CD4-positive, CD25-positive, alpha-beta regulatory T cell (primary cell): Measurements from ENCODE around the gene NENF. TPM values are rescaled to one million over a fixed set of nuclear protein-coding genes. Genes with fewer than 3 reads are reported as not detected.
"Not testable (repeated sequence)": the region's sequence is repeated elsewhere in the genome, so short reads cannot be mapped to it uniquely, and the experiment has no call there.

ENCODE experiments used
- ATAC-seq, 2 donors: fragments of 150-1000 bp; cut with Tn5 transposase; one replicate each; pipeline ENCODE4 v1.10.0; 2021; ENCODE audit warnings: low read depth in 2 of 2, moderate number of reproducible peaks in 2 of 2, moderate library complexity in 1 of 2
- DNase-seq, 3 donors: peaks; one replicate each; pipeline versions ENCODE4 v3.0.0 to v3.0.0-alpha.2; 2012 to 2022; ENCODE audit warnings: mixed read lengths in 1 of 3
- H3K27ac ChIP-seq: one replicate; pipeline ENCODE4 v1.7.0; 2013; ENCODE audit warnings: mild to moderate bottlenecking, low read length; ENCODE audit not compliant: insufficient read depth, poor library complexity, severe bottlenecking
- H3K27me3 ChIP-seq: one replicate; pipeline ENCODE4 v1.7.0; 2013; ENCODE audit warnings: low read length; ENCODE audit not compliant: control insufficient read depth, insufficient read depth
- H3K36me3 ChIP-seq: one replicate; pipeline ENCODE4 v1.7.0; 2013; ENCODE audit warnings: mild to moderate bottlenecking, low read length, moderate library complexity; ENCODE audit not compliant: control insufficient read depth, insufficient read depth
- H3K4me1 ChIP-seq: 2 replicates; pipeline ENCODE4 v1.7.0; 2013; ENCODE audit warnings: mild to moderate bottlenecking, low read length; ENCODE audit not compliant: insufficient read depth, control insufficient read depth, poor library complexity, severe bottlenecking
- H3K4me3 ChIP-seq: one replicate; pipeline ENCODE4 v1.7.0; 2013; ENCODE audit warnings: low read depth, mild to moderate bottlenecking, low read length, moderate library complexity
- H3K9me3 ChIP-seq, 2 experiments: 1 replicate in 1 of 2; 2 replicates in 1 of 2; pipeline ENCODE4 v1.7.0; 2013; ENCODE audit warnings: low read length in 2 of 2, mild to moderate bottlenecking in 1 of 2, moderate library complexity in 1 of 2; ENCODE audit not compliant: control insufficient read depth in 2 of 2
- H3K27ac Mint-ChIP-seq, 3 donors: one replicate each; pipeline ENCODE4 v1.8.0; 2020 to 2022; ENCODE audit warnings: mild to moderate bottlenecking in 3 of 3, mixed read lengths in 3 of 3, moderate library complexity in 2 of 3
- H3K27me3 Mint-ChIP-seq: one replicate; pipeline ENCODE4 v1.8.0; 2022; ENCODE audit warnings: mild to moderate bottlenecking, mixed read lengths
- H3K36me3 Mint-ChIP-seq: one replicate; pipeline ENCODE4 v1.8.0; 2020; ENCODE audit warnings: mixed read lengths
- H3K4me1 Mint-ChIP-seq, 4 donors: one replicate each; pipeline ENCODE4 v1.8.0; 2020 to 2022; ENCODE audit warnings: mixed read lengths in 4 of 4, mild to moderate bottlenecking in 1 of 4
- H3K4me3 Mint-ChIP-seq, 4 donors: one replicate each; pipeline ENCODE4 v1.8.0; 2020 to 2022; ENCODE audit warnings: mild to moderate bottlenecking in 4 of 4, mixed read lengths in 4 of 4, moderate library complexity in 3 of 4
- H3K9me3 Mint-ChIP-seq, 7 donors: one replicate each; pipeline ENCODE4 v1.8.0; 2020 to 2022; ENCODE audit warnings: mixed read lengths in 7 of 7, mild to moderate bottlenecking in 3 of 7, moderate library complexity in 2 of 7
- polyA plus RNA-seq, 4 donors: library from polyadenylated mRNA; unstranded; fragments of 300-500 nt; fragmentation: Illumina TruSeq; gene quantifications; one replicate each; pipeline ENCODE4 v1.2.3, GENCODE V29; 2021
- total RNA-seq: library from RNA; stranded (reverse); gene quantifications from one replicate; pipeline ENCODE4 v1.2.3, GENCODE V29; 2022

NENF gene
- total RNA-seq (17.0 TPM), polyA plus RNA-seq (10 to 100 TPM; 37.8 to 82.8 (median 69.4) TPM)

GRCh38 chr1:212432661-212433576 lies at the start of gene NENF:
TSS of gene NENF (plus strand) at chr1:212432920. CDS start at chr1:212432944, 24 bp downstream.
- peaks cover 5% of the 10 kb centered on the region for H3K36me3 Mint-ChIP-seq
- peak; percentile 54 to 82 (median 69) for DNase-seq
- H3K9me3 ChIP-seq: no peaks in the 10 kb centered on the region
- peak within 1 kb of the TSS; percentile 73 to 88 (median 82) for H3K4me3 Mint-ChIP-seq
- no peaks in the 10 kb centered on the region for H3K27me3 ChIP-seq
- H3K4me1 Mint-ChIP-seq: peaks cover 4 to 37% (median 13%) of the 10 kb centered on the region in 4 donors
- no peaks in the 10 kb centered on the region for H3K27me3 Mint-ChIP-seq
- no peaks in the 10 kb centered on the region for H3K9me3 Mint-ChIP-seq
- no peaks in the 10 kb centered on the region for H3K36me3 ChIP-seq
- peak; percentile 99 to 100 for ATAC-seq
- H3K4me3 ChIP-seq: peak within 1 kb of the TSS; percentile 75
- no peak within 1 kb of the TSS for H3K27ac ChIP-seq
- H3K27ac Mint-ChIP-seq: peak within 1 kb of the TSS; percentile 59 to 78 (median 69)
- H3K4me1 ChIP-seq: peaks cover 9% of the 10 kb centered on the region

GRCh38 chr1:212386029-212386428 lies 46.7 kb upstream of the NENF start:
- Histone ChIP-seq H3K36me3 (peaks cover 59% of the 10 kb centered on the region), H3K9me3 (no peaks in the 10 kb centered on the region), H3K4me3 (no peak overlapping the region), H3K27me3 (no peaks in the 10 kb centered on the region), H3K27ac (no peak overlapping the region), H3K4me1 (no peaks in the 10 kb centered on the region)
- peaks cover 0 to 8% (median 6%) of the 10 kb centered on the region in 4 donors for H3K4me1 Mint-ChIP-seq
- no peak for DNase-seq
- peak overlapping the region in 2 of 3 donors; percentile 22 to 82 for H3K27ac Mint-ChIP-seq
- no peak overlapping the region for H3K4me3 Mint-ChIP-seq
- ATAC-seq: no peak
- peaks cover 0 to 12% (median 5%) of the 10 kb centered on the region in 7 donors for H3K9me3 Mint-ChIP-seq
- H3K27me3 Mint-ChIP-seq: no peaks in the 10 kb centered on the region
- peaks cover 56% of the 10 kb centered on the region for H3K36me3 Mint-ChIP-seq

GRCh38 chr1:212388985-212389716 lies 43.6 kb upstream of the NENF start:
- no peak for DNase-seq
- no peaks in the 10 kb centered on the region for H3K4me1 ChIP-seq
- Mint-ChIP-seq H3K27me3 (no peaks in the 10 kb centered on the region), H3K9me3 (peaks cover 0 to 24% (median 9%) of the 10 kb centered on the region in 7 donors), H3K27ac (no peak overlapping the region), H3K36me3 (peaks cover 66% of the 10 kb centered on the region), H3K4me1 (peaks cover 5 to 16% (median 10%) of the 10 kb centered on the region in 4 donors), H3K4me3 (no peak overlapping the region)
- no peaks in the 10 kb centered on the region for H3K9me3 ChIP-seq
- H3K4me3 ChIP-seq: no peak overlapping the region
- no peaks in the 10 kb centered on the region for H3K27me3 ChIP-seq
- peaks cover 43% of the 10 kb centered on the region for H3K36me3 ChIP-seq
- no peak for ATAC-seq
- H3K27ac ChIP-seq: no peak overlapping the region

- not testable (repeated sequence) for ATAC-seq, DNase-seq, H3K27ac ChIP-seq, H3K4me3 ChIP-seq, H3K4me3 Mint-ChIP-seq, H3K27me3 Mint-ChIP-seq, H3K36me3 ChIP-seq, H3K4me1 ChIP-seq, H3K27me3 ChIP-seq
- Mint-ChIP-seq H3K4me1 (peaks cover 6 to 13% (median 9%) of the 10 kb centered on the region in 4 donors), H3K36me3 (peaks cover 58% of the 10 kb centered on the region), H3K27ac (peak overlapping the region in 1 of 3 donors; percentile 26), H3K9me3 (peaks cover 0 to 35% (median 11%) of the 10 kb centered on the region in 7 donors)
- peaks cover 8 to 10% of the 10 kb centered on the region in 2 experiments for H3K9me3 ChIP-seq
Measured at GRCh38 chr1:212395678-212396437, 36.9 kb upstream of the NENF start.

- H3K36me3 Mint-ChIP-seq: peaks cover 54% of the 10 kb centered on the region
- Histone ChIP-seq H3K4me3 (no peak overlapping the region), H3K4me1 (no peaks in the 10 kb centered on the region), H3K9me3 (peaks cover 8 to 10% of the 10 kb centered on the region in 2 experiments), H3K27ac (no peak overlapping the region), H3K36me3 (peaks cover 10% of the 10 kb centered on the region), H3K27me3 (no peaks in the 10 kb centered on the region)
- DNase-seq: no peak
- no peak overlapping the region for H3K4me3 Mint-ChIP-seq
- H3K4me1 Mint-ChIP-seq: peaks cover 6 to 13% (median 9%) of the 10 kb centered on the region in 4 donors
- no peak overlapping the region for H3K27ac Mint-ChIP-seq
- H3K9me3 Mint-ChIP-seq: peaks cover 0 to 32% (median 9%) of the 10 kb centered on the region in 7 donors
- no peak for ATAC-seq
- no peaks in the 10 kb centered on the region for H3K27me3 Mint-ChIP-seq
Measured at GRCh38 chr1:212396638-212397037, 36.1 kb upstream of the NENF start.

- H3K4me1 Mint-ChIP-seq: peaks cover 6 to 13% (median 9%) of the 10 kb centered on the region in 4 donors
Measured at GRCh38 chr1:212397171-212397570, 35.5 kb upstream of the NENF start.

GRCh38 chr1:212401042-212401441 lies 31.7 kb upstream of the NENF start:
- no peaks in the 10 kb centered on the region for H3K27me3 ChIP-seq
- H3K4me1 ChIP-seq: no peaks in the 10 kb centered on the region
- peaks cover 8 to 10% of the 10 kb centered on the region in 2 experiments for H3K9me3 ChIP-seq
- ATAC-seq (no peak), DNase-seq (no peak)
- Mint-ChIP-seq H3K27me3 (no peaks in the 10 kb centered on the region), H3K36me3 (peaks cover 61% of the 10 kb centered on the region), H3K4me1 (peaks cover 5 to 10% (median 8%) of the 10 kb centered on the region in 4 donors), H3K4me3 (no peak overlapping the region), H3K9me3 (peaks cover 0 to 13% (median 4%) of the 10 kb centered on the region in 7 donors), H3K27ac (no peak overlapping the region)
- H3K36me3 ChIP-seq: peaks cover 20% of the 10 kb centered on the region
- no peak overlapping the region for H3K4me3 ChIP-seq
- H3K27ac ChIP-seq: no peak overlapping the region

More at GRCh38 chr1:212397171-212397570, 35.5 kb upstream of the NENF start:
- no peak overlapping the region for H3K27ac ChIP-seq
- Mint-ChIP-seq H3K27ac (no peak overlapping the region), H3K27me3 (no peaks in the 10 kb centered on the region), H3K4me3 (no peak overlapping the region), H3K9me3 (peaks cover 0 to 28% (median 8%) of the 10 kb centered on the region in 7 donors), H3K36me3 (peaks cover 50% of the 10 kb centered on the region)
- H3K36me3 ChIP-seq: peaks cover 10% of the 10 kb centered on the region
- peaks cover 8 to 10% of the 10 kb centered on the region in 2 experiments for H3K9me3 ChIP-seq
- DNase-seq (no peak), ATAC-seq (no peak)
- H3K4me3 ChIP-seq: no peak overlapping the region
- no peaks in the 10 kb centered on the region for H3K27me3 ChIP-seq
- H3K4me1 ChIP-seq: no peaks in the 10 kb centered on the region
